Upper lobe of right lung (tissue), 1 donor: ENCODE data around the gene TTC33. TPM values are rescaled to one million over a fixed set of nuclear protein-coding genes. Genes with fewer than 3 reads are reported as not detected.

ENCODE experiments used
- ATAC-seq: fragments of 200-7000 bp; cut with Tn5 transposase; one replicate; pipeline ENCODE4 v1.9.1; 2020; ENCODE audit warnings: mild to moderate bottlenecking, moderate library complexity
- DNase-seq: peaks from one replicate; pipeline ENCODE4 v3.0.0-alpha.2; 2020
- H3K27ac ChIP-seq: fragments of 200-600 bp; one replicate; pipeline ENCODE4 v1.8.0; 2022
- H3K27me3 ChIP-seq: fragments of 200-600 bp; one replicate; pipeline ENCODE4 v1.8.0; 2022; ENCODE audit warnings: mild to moderate bottlenecking
- H3K36me3 ChIP-seq: fragments of 200-600 bp; one replicate; pipeline ENCODE4 v1.8.0; 2022
- H3K4me1 ChIP-seq: fragments of 200-600 bp; one replicate; pipeline ENCODE4 v1.8.0; 2022
- H3K4me3 ChIP-seq: fragments of 200-600 bp; one replicate; pipeline ENCODE4 v1.8.0; 2022; ENCODE audit warnings: mild to moderate bottlenecking
- H3K9me3 ChIP-seq: fragments of 200-600 bp; one replicate; pipeline ENCODE4 v1.8.0; 2022
- intact Hi-C: fragments of 100-400 bp; cut with DNase I; formaldehyde crosslinking; loops from one replicate; pipeline ENCODE4 v1.11.0; 2022
- total RNA-seq: library from RNA; stranded (reverse); fragmentation: NEBNext Ultra II Directional; extraction: Animal tissue kit (Norgen Biotek cat#: 25700); gene quantifications from one replicate; pipeline ENCODE4 v1.2.1, GENCODE V29; 2021
- TF ChIP-seq, protein P1 (sequence below): fragments of 200-600 bp; IDR thresholded peaks from one replicate; pipeline ENCODE4 v1.8.0; 2022; ENCODE audit warnings: antibody characterized with exemption
- donor health status: DM: no; HTN: yes; CAD: no; lungs with severe emphysema.

Gene TTC33
- total RNA-seq, 1 donor from 2014 or later: 16.6 TPM

GRCh38 chr5:40688996-40689395 is 66.8 kb downstream of the TTC33 start:
- TF ChIP-seq, protein P1, sequence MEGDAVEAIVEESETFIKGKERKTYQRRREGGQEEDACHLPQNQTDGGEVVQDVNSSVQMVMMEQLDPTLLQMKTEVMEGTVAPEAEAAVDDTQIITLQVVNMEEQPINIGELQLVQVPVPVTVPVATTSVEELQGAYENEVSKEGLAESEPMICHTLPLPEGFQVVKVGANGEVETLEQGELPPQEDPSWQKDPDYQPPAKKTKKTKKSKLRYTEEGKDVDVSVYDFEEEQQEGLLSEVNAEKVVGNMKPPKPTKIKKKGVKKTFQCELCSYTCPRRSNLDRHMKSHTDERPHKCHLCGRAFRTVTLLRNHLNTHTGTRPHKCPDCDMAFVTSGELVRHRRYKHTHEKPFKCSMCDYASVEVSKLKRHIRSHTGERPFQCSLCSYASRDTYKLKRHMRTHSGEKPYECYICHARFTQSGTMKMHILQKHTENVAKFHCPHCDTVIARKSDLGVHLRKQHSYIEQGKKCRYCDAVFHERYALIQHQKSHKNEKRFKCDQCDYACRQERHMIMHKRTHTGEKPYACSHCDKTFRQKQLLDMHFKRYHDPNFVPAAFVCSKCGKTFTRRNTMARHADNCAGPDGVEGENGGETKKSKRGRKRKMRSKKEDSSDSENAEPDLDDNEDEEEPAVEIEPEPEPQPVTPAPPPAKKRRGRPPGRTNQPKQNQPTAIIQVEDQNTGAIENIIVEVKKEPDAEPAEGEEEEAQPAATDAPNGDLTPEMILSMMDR: no peak
- DNase-seq (no peak), ATAC-seq (no peak)
- Histone ChIP-seq H3K27ac (no peak overlapping the region), H3K36me3 (peaks cover 25% of the 10 kb centered on the region), H3K9me3 (no peaks in the 10 kb centered on the region), H3K4me1 (peaks cover 18% of the 10 kb centered on the region), H3K4me3 (no peak overlapping the region), H3K27me3 (no peaks in the 10 kb centered on the region)
- intact Hi-C loops: loop anchor here (10.0 kb wide), 1 partner anchor 744 kb away; no protein-coding TSS in a partner anchor

DNA sequence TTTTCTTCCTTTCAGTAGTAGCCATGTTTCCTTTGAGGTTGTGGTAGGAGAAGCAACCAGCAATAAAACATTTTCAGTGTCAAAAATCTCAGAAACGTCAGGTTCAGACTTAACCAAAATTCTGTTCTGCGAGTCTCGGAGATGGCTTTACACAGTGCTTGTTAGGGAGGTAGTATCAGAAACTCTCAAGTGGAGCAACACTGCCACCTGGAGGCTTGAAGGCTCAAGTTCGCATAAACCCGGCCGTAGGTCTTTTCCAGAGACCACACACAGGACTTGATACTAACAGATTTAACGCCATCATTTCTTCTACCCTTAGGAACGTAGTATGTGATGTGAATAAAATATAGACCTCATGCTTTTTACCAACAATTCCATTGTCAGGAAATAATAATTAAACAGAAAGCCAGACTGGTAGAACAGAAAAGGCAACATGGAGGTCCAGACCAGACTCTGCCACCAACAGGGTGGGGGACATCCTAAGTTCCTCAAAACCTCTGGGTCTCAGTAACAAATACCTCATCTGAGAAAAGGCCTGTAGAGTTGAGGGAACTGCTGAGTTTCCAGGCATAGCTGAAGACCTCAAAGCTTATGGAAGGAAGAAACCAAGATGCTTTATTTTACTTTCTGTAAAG is 67.5 kb downstream of the TTC33 start:
- Histone ChIP-seq H3K36me3 (peaks cover 21% of the 10 kb centered on the region), H3K9me3 (no peaks in the 10 kb centered on the region), H3K27ac (no peak overlapping the region), H3K4me3 (peak overlapping the region; percentile 88), H3K27me3 (no peaks in the 10 kb centered on the region), H3K4me1 (peaks cover 18% of the 10 kb centered on the region)
- DNase-seq (peak; percentile 71), ATAC-seq (peak; percentile 97)
- intact Hi-C loops: loop anchor here (10.0 kb wide), 1 partner anchor 743 kb away; no protein-coding TSS in a partner anchor
- TF ChIP-seq, protein P1: peak; percentile 85

- TF ChIP-seq, protein P1: no peak
- Histone ChIP-seq H3K4me3 (peak overlapping the region; percentile 88), H3K9me3 (no peaks in the 10 kb centered on the region), H3K36me3 (peaks cover 13% of the 10 kb centered on the region), H3K4me1 (peaks cover 18% of the 10 kb centered on the region), H3K27me3 (no peaks in the 10 kb centered on the region), H3K27ac (no peak overlapping the region)
- DNase-seq: no peak
- intact Hi-C loops: loop anchor here (10.0 kb wide), 1 partner anchor 743 kb away; no protein-coding TSS in a partner anchor
- no peak for ATAC-seq
These were observed 68.4 kb downstream of the TTC33 start for GRCh38 chr5:40687321-40687720.

DNA sequence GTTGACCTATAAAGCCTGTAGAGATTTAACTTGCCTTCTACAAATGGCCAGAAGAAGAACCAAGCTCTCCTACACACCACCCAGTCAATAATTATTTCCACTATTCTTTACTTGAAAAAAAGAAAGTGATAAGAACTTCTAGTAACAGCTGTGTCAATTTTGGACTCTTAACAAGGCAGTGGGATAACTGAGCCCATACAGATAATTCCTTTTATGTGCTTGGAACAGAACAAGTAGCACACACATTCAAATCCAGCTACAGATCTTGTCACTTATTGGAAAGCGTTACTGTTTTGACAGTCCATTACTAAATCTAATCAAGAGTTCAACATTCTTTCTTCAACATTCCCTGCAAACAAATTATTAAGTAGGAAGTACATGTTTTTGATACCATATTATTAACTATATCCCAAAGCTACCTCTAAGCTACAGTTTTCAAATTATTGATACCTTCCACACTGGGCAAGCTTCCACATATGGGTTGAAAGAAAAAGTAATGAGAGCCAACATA is 69.7 kb downstream of the TTC33 start:
- Histone ChIP-seq H3K4me1 (peaks cover 18% of the 10 kb centered on the region), H3K27me3 (no peaks in the 10 kb centered on the region), H3K27ac (no peak overlapping the region), H3K36me3 (peaks cover 6% of the 10 kb centered on the region), H3K9me3 (no peaks in the 10 kb centered on the region), H3K4me3 (peak overlapping the region; percentile 88)
- ATAC-seq (no peak), DNase-seq (no peak)
- intact Hi-C loops: loop anchor here (10.0 kb wide), 1 partner anchor 741 kb away; no protein-coding TSS in a partner anchor
- TF ChIP-seq, protein P1: no peak

DNA sequence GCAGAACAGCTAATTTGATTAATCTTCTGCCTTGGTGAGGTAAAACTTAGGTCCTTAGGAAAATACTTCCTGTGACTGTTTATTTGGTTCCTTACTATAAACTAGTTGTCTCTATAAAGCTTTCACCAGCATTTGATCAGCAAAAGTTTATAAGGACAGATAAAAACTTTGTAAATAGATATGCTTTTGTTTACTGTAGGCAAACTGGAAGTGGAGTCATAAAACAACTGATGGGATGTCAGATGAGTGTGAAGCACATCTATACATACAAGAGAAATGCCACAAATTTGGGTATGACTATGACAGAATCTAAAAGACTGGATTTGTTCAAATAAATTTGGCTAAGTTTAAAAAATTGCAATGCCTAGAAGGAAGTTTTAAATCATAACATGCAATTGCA is 70.6 kb downstream of the TTC33 start:
- Histone ChIP-seq H3K36me3 (peaks cover 6% of the 10 kb centered on the region), H3K9me3 (no peaks in the 10 kb centered on the region), H3K4me1 (peaks cover 18% of the 10 kb centered on the region), H3K4me3 (peak overlapping the region; percentile 88), H3K27me3 (peaks cover 5% of the 10 kb centered on the region), H3K27ac (no peak overlapping the region)
- intact Hi-C loops: loop anchor here (10.0 kb wide), 1 partner anchor 740 kb away; no protein-coding TSS in a partner anchor
- DNase-seq (no peak), ATAC-seq (no peak)
- TF ChIP-seq, protein P1: no peak
